Right lobe of liver (tissue), 4 donors: ENCODE results near the gene HDAC9.

ENCODE experiments used
- CTCF ChIP-seq, 4 donors: fragments of 200-600 bp in 3 of 4; fragments of 450-650 bp in 1 of 4; IDR thresholded peaks; one replicate each; pipeline versions ENCODE4 v1.5.1 to v1.8.0; 2016 to 2022; ENCODE audit warnings: antibody characterized with exemption in 4 of 4, mild to moderate bottlenecking in 2 of 4
- POLR2A ChIP-seq: fragments of 450-650 bp; IDR thresholded peaks from one replicate; pipeline ENCODE4 v1.6.1; 2017; ENCODE audit warnings: antibody characterized with exemption, mild to moderate bottlenecking
- donor health status: DM: no; HTN: no; CAD: no.
- donor health status: DM: no; HTN: no; CAD: no.
- donor health status: DM: no; HTN: yes; CAD: no.

DNA sequence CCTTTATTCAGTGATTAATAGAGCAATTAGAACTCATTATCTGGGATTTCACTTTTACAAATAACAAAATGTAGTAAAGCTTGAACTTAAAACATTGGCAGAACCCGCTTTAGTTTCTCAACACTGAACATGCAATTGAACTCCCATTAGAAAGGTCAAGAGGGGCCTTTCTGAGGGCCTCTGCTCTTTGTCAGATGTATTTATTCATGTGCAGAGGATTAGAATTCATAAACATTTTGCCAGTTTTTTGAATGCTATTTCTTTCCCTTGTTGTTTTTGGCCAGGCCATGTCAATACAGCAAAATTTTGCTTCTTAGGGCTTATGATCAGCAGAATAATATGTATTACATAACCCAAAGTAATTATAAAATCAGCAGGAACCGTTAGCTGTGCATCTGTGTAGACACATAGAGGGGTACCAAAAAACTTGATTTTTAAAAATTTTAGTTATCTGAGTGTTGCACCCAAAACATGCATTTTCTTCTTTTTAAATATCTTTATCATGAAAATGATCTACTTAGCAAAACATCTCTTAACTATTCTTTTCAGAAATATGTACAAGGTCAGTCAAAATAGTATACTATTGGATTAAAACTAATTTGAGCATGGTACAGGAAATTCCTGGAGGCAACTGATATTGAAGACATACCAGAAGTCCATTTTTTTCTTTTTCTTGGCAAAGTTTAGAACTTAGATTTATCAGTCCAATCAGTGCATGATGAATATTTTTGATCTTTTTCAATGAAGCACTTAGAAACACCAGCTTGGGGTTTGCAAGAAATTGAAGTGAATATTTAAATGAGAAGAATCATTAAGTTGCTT lies 444.4 kb downstream of the HDAC9 start:
- TF ChIP-seq CTCF (IDR thresholded peaks at IDR 0.05) (no peak), POLR2A (no peak)
